NCI-H2227 treated with DMSO at 0.1 percent for 48 hours (cell line): Measurements from ENCODE around the gene EXOC4.

ENCODE experiments used
- DNase-seq: peaks from one replicate; lab custom pipeline; 2025; lab: John Stamatoyannopoulos, UW

EXOC4 gene

DNA sequence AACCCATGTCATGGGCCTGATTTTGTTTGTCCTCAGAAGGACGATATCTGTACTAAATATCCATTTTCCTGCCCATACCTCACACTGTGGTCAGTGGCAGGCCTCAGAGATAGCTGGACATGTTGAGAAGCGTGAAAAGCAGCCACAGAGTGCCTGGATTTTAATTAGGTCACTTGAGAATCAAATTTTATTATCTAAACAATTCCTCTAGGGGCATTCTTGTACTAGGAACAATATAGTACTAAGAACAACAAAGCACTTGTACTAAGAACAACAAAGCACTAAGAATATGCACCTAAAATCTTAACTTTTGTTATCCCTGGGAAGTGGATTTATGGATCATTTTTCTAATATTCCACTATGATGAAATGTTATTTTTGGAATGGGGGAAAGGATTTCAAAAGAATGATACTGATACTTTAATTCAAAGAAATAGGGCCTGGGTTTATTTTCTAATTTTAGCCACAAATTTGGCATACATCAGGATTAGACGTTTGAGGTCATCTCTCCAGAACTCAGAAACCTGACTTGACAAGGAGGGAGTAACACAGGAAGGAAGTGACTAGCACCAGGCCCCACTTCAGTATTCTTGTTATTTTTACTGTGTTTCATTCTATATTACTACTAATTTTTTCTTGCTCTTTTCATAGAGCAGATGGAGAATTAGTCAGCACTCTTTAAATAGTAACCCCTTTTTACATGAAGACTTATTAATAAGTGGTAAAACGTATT, 112.2 kb downstream of the EXOC4 start:
- no peak for DNase-seq

DNA sequence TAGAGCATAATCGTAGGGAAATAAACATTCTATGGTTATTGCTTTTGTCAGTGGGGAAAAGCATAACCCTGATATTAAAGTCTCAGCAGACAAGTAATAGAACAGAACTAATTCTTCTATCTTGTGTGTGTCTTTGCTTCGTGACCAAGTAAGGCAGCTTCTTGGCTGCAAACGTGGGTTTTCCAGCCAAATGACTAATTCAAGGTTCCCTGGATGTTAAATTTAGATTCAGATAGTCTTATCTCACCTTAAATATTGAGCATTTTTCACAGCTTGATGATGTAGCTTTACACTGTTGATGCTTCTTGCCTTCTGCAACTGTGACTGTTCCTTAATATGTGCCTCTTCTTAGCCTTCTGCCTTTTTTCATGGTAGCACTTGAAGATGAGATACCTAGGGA, 113.0 kb downstream of the EXOC4 start:
- DNase-seq: no peak

DNA sequence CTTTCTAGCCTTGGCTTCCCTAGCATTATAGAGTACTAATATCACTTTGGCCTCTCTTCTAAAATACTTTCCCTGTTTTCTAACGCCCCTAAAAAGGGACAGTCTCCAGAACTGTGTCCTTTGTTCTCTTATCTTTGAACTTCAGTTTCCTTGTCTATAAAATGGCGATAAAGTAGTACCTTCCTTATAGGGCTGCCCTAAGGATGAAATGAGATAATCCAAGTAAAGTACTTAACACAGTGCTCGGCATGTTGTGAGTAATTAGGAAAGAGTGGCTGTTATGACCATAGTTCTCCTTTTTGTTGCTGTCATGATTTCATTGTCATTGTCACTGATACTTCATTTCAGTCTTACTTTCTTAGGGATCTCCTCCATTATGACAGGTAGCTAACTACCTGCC, 114.7 kb downstream of the EXOC4 start:
- no peak for DNase-seq

DNA sequence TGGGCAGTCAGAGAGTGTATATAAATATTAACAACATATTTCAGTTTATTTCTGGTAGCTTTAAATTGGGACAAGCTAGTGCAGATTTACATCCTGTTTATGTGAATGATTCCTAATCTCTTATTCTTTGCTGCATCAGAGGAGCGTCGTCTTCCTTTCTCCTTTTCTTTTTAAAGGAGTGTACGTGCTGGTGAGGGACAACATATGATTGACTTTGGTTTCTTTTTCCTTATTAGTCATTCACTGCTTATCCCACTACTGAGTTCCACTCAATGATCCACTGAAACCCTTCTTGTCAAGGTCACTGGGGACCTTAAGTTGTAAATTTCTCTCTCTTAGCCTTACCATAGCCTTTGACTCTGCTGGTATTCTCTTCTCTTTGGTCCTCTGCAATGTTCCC, 116.3 kb downstream of the EXOC4 start:
- no peak for DNase-seq

DNA sequence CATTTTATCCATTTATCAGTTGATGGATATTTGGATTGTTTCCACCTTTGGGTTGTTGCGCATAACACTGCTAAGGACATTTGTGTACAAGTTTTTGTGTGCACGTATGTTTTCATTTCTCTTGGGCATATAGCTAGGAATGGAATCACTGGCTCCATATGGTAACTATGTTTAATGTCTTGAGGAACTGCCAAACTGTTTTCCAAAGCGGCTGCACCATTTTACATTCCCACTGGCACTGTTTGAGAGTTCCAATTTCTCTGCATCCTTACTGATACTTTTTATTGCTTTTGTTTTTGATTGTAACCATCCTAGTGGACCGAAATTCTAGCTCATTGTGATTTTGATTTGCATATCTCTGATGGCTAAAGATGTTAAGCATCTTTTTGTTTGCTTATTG, 118.7 kb downstream of the EXOC4 start:
- DNase-seq: no peak

DNA sequence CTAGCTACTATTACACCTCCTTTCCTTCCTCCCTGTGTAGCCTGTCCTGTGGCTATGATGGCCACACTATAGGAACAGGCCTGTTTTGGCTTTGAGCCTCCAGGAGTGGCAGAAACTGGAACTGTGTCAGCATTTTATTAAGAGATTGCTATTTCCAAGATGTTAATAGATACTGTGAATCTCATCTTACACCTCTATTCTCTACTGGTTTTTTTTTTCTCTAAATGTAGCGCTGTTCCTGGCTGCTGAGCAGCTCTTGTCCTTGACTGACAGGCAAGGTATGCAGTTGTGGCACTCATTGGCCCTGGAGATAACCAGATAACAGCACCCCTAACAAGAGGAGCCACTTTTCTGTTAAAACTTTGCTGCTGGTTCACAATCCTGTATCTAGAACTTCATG, 119.5 kb downstream of the EXOC4 start:
- no peak for DNase-seq

DNA sequence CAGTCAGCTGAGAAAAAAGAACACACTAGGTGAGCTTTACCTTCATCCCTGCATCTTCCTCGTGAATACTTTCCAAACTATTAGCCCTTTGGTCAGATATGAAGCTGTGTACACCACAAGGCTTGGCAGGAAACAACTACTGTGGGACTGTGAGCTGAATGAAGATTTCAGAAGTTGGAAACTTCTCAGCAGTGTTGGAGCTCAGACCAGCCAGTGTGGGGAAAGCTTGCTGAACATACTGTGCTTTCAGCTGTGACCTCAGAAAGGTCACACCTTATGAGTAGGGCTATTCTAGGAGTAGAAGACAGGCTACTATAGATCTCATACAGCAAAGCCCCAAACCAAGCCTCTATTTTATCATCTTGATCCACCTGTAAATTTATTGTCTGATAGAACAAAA, 123.6 kb downstream of the EXOC4 start:
- DNase-seq: no peak

DNA sequence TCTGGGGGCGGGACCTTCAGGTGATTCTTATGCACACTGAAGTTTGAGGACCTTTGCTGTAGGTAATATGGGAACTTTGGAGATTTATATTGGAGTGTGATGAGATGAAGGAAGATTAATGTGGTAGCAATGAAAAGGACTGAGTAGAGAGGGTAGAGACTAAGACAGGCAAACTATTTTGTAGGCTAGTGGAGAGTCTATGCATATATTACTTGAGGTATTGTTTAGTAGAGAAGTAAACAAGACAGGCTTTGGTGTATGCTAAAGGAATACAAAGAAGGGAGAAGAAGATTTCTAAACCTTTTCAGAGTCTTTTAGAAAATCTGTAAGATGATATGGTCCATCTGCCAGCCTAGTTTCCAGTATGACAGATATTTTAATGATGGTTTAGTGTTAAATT, 129.1 kb downstream of the EXOC4 start:
- DNase-seq: no peak

DNA sequence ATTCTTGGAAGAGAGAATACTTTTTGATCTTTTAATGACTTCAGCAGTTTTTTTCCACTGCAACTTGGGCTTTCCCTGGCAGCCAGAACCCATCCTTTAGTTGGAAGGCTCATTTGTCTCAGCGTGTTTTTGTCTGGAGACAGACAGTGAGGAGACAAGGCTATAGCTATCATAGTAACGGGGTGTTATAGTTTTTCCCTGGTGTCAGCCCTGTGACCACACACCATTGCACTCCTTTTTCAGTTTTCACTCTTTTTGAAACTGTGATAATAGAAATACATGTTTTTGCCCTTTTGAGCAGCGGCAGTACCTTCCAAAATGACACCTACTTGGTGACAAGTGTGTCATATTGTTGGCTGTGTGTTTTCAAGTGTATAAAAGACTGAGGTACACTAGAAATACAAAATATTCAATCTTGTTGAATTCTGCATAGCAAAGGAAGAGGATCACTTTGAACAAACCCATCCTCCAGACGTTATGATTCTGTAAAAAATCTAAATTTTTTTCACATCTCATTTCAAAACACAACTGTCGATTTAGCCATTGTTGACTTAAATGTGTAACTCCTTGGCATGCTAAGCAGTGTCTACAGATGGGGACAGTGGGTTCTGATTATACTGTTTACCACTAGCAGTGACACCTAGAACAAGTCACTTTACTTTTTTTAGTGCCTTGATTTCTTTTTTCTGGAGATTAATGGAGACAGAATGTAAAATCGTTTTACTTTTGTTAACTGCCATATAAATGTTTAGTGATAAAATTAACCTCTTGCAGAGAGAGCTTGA, 130.1 kb downstream of the EXOC4 start:
- DNase-seq: no peak

DNA sequence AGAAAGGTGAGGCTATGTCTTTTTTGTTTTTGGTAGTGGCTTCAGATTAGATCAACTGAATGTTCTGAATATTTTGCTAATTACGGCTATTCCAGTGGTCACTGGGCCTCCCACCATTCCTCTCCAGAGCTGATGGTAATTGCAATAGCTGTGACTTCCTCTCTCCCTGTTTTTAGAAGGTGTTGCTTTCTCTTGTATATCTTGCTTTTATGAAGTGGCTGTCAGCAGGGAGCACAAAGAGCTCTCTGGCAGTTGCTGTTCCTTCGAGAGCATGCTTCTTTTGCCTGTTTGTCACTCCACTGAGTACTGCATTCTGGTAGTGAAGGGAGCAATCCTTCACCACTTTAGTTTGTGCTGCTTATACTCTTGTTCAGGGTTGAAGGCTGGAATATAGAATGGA, 133.3 kb downstream of the EXOC4 start:
- no peak for DNase-seq

DNA sequence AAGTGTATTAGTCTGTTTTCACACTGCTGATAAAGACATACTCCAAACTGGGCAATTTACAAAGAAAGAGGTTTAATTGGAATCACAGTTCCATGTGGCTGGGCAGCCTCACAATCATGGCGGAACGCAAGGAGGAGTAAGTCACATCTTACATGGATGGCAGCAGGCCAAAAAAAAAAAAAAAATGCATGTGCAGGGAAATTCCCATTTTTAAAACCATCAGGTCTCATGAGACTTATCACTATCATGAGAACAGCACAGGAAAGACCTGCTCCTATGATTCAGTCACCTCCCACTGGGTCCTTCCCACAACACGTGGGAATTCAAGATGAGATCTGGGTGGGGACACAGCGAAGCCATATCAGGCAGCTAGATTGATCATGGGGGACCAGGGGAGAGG, 136.8 kb downstream of the EXOC4 start:
- no peak for DNase-seq

DNA sequence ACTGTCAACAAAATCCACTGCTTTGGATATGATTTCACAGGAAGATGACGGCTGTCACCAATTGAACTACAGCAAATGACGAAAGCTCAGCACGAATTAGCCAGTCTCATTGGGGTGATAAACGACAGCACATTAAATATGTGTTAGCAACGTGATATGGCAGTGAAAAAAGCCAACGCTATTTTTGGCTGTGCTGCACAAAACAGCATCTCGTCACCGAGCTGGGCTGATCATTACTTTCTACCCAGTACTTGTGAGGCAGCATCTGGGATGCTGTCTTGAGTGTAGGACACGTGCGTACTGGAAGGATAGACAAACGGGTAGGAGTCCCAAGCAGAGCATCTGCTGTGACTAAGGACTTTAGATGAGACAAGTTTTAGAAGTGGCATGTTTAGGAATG, 138.3 kb downstream of the EXOC4 start:
- no peak for DNase-seq

DNA sequence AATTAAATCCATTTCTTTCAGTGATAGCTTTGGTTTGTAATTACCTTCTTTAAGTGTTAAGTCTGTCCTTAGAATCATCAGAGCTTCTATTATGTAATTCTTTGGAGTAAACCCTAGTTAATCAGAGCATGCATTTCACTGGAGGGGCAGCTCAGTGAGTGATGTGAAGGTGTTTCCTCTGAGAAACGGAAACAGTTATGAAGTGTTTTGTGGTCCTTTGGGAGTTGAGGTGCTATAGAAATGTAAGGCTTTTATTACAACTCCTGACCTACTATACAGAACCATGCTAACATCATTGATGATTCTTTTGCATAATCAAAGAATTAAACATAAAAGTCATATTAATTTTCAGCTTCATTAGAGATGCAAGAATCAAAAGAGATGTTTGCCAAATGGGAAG, 141.5 kb downstream of the EXOC4 start:
- no peak for DNase-seq

DNA sequence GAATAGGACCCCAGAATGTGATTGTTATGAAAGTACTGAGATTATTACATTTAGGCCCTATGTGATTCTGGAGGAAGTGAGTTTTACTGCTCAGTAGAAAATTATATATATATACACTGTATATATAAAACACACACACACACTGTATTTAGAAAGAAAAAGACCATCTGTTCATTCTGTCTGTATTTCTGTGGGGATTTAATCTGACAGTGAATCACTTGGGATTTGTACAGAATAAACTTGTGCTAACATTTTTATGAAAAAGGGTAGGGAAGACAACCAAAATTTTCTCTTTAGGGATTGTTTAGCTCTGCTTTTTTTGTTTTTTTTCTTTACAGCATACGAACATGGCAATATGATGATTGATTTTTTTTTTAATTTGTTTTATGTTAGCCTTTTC, 142.7 kb downstream of the EXOC4 start:
- DNase-seq: no peak

DNA sequence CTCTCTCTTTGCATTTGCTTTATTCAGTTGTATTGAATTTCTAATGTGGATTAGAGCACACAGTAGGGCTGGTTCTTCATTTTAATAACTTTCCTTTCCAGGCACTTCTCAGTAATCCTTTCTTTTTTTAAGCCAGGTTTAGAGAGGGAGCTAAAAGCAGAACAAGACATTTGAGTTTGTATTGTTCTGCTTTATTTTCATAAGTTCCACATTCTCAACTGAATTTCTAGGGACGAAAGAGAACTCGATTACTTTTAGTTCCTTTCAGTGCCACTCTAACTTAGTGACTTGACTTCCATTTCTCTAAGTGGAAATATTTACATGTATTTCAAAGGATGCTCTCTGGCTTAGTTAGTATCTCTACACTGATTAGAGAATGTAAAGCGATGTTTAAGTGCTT, 145.6 kb downstream of the EXOC4 start:
- DNase-seq: no peak

DNA sequence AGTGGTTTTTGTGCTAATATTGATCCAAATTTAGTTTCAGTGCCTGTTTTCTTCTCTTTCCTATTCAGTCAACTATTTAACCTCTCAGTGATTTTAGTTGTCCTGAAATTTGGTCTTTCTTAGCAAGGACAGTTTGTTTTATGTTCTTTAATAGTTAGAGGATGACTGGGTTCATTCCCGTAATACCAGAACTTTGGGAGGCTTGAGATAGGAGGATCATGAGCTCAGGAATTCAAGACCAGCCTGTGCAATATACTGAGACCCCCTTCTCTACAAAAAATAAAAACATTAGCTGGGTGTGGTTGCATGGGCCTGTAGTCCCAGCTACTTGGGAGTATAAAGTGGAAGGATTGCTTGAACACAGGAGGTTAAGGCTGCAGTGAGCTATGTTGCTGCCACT, 148.3 kb downstream of the EXOC4 start:
- DNase-seq: no peak

DNA sequence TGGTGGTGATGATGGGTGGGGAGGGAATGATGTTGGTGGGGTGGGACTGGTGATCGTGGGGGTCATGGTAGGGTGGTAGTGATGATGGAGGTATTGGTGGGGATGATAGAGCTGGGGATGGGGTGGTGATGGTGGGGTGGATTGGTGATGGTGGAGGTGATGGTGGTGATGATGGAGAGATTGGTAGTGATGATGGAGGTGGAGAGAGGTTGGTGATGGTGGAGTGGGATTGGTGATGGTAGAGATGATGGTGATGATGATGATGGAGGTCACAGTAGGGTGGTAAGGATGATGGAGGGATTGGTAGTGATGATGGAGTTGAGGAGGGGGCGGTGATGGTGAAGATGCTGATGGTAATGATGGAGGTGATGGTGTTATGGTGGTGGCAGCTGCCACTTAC, 155.3 kb downstream of the EXOC4 start:
- no peak for DNase-seq

DNA sequence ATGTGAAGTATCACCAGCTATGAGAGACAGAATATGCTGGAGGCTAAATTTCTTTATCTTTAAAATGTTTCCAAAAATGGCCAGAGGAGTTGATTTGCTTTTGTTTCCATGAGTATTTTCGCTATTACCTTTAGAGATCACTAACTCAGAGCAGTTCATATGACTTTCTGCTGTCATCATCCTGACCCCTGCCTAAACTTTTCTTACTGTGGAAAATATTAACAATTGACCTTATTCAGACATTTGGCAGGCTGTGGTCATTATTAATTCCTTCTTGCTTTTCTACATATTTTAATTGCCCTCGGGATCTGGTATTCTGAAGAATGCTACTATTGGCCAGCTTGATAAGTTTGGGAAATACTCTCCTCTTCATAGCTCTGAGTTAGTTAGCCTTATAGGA, 156.5 kb downstream of the EXOC4 start:
- no peak for DNase-seq

DNA sequence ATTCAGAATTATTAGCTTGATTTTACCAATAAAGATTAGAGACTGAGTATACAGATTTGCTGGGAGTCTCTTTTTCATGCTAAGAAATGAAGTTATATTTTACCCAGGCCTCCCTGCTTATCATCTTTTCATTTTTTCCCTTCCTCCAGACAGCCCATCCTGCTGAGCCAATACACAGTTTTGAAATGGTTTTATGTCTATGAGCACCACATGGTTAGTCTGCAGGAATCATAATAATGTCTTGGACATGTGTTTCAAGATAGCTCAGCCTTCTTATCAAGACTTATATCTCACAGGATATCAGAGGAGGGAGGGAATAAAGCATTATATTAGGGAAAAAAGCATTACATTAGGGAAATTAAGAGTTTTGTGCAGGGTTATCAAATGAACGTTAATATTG, 157.1 kb downstream of the EXOC4 start:
- no peak for DNase-seq

DNA sequence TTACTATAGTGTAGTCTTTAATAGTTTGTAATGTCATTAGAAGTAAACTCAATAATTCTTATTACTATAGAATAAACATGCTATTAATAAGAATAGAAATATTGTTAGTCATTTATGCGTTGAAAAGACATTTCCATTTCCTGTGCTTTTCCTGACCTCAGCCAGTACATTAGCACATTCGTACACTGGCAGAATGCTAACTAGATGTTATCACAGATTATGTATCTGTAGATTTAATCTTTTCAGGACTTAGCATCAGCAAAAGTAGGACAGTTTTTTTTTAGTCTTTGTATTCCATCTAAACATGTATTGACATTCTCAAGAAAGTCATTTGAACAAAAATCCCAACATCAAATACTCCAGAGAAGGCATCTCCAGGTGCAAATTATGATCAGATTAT, 158.5 kb downstream of the EXOC4 start:
- DNase-seq: no peak

DNA sequence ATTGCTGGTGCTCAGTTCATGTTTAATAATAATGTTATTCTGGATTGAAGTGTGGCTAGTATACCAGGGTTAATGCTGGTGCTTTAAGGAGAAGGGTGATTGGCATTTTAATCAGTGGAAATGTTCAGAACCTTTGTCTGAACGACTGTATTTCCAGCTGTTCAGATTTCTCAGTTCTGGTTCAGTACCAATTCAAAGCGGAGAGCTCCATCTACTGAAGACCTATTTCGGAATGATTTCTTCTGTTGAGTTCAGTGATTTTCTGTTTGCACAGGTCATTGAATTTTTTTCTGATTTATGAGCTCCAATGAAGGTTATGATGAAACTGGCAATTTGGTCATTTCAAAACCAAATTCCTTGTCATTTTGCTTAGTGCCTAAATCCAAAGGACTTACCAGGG, 160.1 kb downstream of the EXOC4 start:
- no peak for DNase-seq

DNA sequence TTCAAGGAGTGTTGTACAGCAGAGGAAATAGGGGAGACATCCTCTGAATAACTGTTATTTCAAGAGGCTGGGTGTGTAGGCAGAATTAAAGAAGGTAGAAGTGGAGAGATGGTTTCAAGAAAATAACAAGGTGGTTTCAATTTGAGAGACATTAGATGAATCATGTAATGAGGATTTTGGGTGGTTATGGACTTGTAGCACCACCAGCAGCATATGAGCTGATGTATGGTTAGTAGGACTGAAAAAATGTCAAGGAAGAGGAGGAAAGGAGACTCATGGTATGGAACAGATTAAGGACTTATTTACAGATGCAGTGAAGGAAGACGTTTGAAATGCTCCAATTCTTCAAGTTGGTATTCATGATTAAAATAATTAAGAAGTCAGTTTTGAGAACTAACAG, 166.2 kb downstream of the EXOC4 start:
- DNase-seq: no peak

DNA sequence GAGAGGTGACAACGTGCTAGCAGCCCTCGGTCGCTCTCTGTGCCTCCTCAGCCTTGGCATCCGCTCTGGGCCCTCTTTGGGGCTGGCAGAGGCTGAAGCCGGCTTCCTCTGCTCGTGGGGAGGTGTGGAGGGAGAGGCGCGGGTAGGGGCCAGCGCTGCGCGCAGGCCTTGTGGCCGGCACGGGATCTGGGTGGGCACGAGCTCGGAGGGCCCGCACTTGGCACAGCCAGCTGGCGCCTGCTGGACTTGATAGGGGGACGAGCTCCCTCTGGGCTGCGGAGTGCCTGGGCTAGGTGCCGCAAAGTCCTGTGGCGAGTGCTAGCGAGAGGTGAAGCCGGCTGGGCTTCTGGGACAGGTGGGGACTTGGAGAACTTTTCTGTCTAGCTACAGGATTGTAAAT, 170.7 kb downstream of the EXOC4 start:
- no peak for DNase-seq

DNA sequence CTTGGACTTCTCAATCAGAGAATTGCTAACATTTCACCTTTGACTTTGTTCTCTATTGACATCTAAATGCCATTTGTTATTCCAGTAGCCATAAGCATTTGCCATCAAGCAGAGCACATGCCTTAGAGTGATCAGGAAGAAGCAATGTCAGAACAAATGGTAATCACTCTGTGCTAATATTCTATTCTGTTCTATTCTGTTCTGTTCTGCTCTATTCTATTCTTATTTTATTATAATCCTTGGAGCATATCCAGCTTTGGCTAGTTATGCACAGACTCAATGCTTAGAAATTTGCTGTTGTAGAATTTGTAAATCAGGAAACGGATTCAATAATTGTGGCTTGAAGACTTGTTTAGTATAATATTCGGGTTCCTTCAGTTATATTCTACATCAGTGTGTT, 175.4 kb downstream of the EXOC4 start:
- DNase-seq: no peak
